HK-2 (cell line): ENCODE results near the gene KIF12.
"Not testable (repeated sequence)": the region's sequence is repeated elsewhere in the genome, so short reads cannot be mapped to it uniquely, and the experiment has no call there.

Source experiments
- DNase-seq: peaks from one replicate; pipeline ENCODE4 v3.0.0-alpha.2; 2018; ENCODE audit not compliant: unreplicated experiment

KIF12 gene

GRCh38 chr9:114047717-114048116 lies 51.4 kb downstream of the KIF12 start:
- no peak for DNase-seq

GRCh38 chr9:114046875-114047274 lies 52.2 kb downstream of the KIF12 start:
- DNase-seq = no peak

GRCh38 chr9:114046237-114046755 lies 52.8 kb downstream of the KIF12 start:
- no peak for DNase-seq

GRCh38 chr9:114043660-114044059 lies 55.4 kb downstream of the KIF12 start:
- DNase-seq = not testable (repeated sequence)
